H9 (cell line): Measurements from ENCODE around the gene CDC42SE1. TPM values are rescaled to one million over a fixed set of nuclear protein-coding genes. Genes with fewer than 3 reads are reported as not detected.

Experiments
- DNase-seq: peaks from one replicate; pipeline ENCODE4 v3.0.0-alpha.2; 2017
- H2AFZ ChIP-seq: one replicate; pipeline ENCODE4 v1.6.1; 2013; ENCODE audit warnings: mild to moderate bottlenecking, low read length, control low read depth, moderate library complexity
- H2AK5ac ChIP-seq: 2 replicates; pipeline ENCODE4 v1.6.1; 2013; ENCODE audit warnings: low read length, control low read depth, mixed read lengths; ENCODE audit not compliant: insufficient read length
- H2BK120ac ChIP-seq: one replicate; pipeline ENCODE4 v1.6.1; 2013; ENCODE audit warnings: low read depth, mild to moderate bottlenecking, low read length, control low read depth, inconsistent platforms; ENCODE audit not compliant: poor library complexity, severe bottlenecking
- H2BK12ac ChIP-seq: 2 replicates; pipeline ENCODE4 v1.6.1; 2013; ENCODE audit warnings: low read length, control low read depth, mixed read lengths, low read depth; ENCODE audit not compliant: insufficient read length
- H2BK15ac ChIP-seq: 2 replicates; pipeline ENCODE4 v1.6.1; 2013; ENCODE audit warnings: low read depth, low read length, control low read depth
- H2BK20ac ChIP-seq: one replicate; pipeline ENCODE4 v1.6.1; 2013; ENCODE audit warnings: low read depth, mild to moderate bottlenecking, low read length, control low read depth, inconsistent platforms; ENCODE audit not compliant: poor library complexity, severe bottlenecking
- H2BK5ac ChIP-seq: 2 replicates; pipeline ENCODE4 v1.6.1; 2013; ENCODE audit warnings: low read length, control low read depth, mixed read lengths; ENCODE audit not compliant: insufficient read length
- H3K14ac ChIP-seq: 2 replicates; pipeline ENCODE4 v1.6.1; 2013; ENCODE audit warnings: low read length, control low read depth; ENCODE audit not compliant: insufficient read depth
- H3K18ac ChIP-seq: 2 replicates; pipeline ENCODE4 v1.6.1; 2013; ENCODE audit warnings: low read depth, mild to moderate bottlenecking, mixed read lengths, low read length, control low read depth; ENCODE audit not compliant: insufficient read length
- H3K23ac ChIP-seq: 2 replicates; pipeline ENCODE4 v1.6.1; 2013; ENCODE audit warnings: low read length, control low read depth, mixed read lengths, low read depth; ENCODE audit not compliant: insufficient read length
- H3K23me2 ChIP-seq: 2 replicates; pipeline ENCODE4 v1.6.1; 2013; ENCODE audit warnings: low read depth, mild to moderate bottlenecking, mixed read lengths, low read length, control low read depth; ENCODE audit not compliant: insufficient read length, poor library complexity, severe bottlenecking
- H3K27ac ChIP-seq: 2 replicates; pipeline ENCODE4 v1.5.1; 2013; ENCODE audit warnings: low read length, control low read depth, mixed read lengths, low read depth; ENCODE audit not compliant: insufficient read length
- H3K27me3 ChIP-seq: 2 replicates; pipeline ENCODE4 v1.6.1; 2013; ENCODE audit warnings: low read length, control low read depth, inconsistent platforms; ENCODE audit not compliant: insufficient read depth
- H3K4ac ChIP-seq: 2 replicates; pipeline ENCODE4 v1.6.1; 2013; ENCODE audit warnings: low read depth, mild to moderate bottlenecking, control low read depth, inconsistent platforms, low read length, moderate library complexity
- H3K4me1 ChIP-seq: 2 replicates; pipeline ENCODE4 v1.6.1; 2013; ENCODE audit warnings: low read length, control low read depth, inconsistent platforms; ENCODE audit not compliant: insufficient read depth
- H3K4me2 ChIP-seq: 2 replicates; pipeline ENCODE4 v1.6.1; 2013; ENCODE audit warnings: low read length, control low read depth, mixed read lengths; ENCODE audit not compliant: insufficient read length, insufficient read depth
- H3K56ac ChIP-seq: 2 replicates; pipeline ENCODE4 v1.6.1; 2013; ENCODE audit warnings: low read depth, mild to moderate bottlenecking, mixed read lengths, low read length, control low read depth; ENCODE audit not compliant: insufficient read length
- H3K79me1 ChIP-seq: 2 replicates; pipeline ENCODE4 v1.6.1; 2013; ENCODE audit warnings: low read depth, mild to moderate bottlenecking, moderate library complexity, low read length, control low read depth, inconsistent platforms; ENCODE audit not compliant: insufficient read depth, poor library complexity, severe bottlenecking
- H3K79me2 ChIP-seq: 2 replicates; pipeline ENCODE4 v1.6.1; 2013; ENCODE audit warnings: low read length, control low read depth, inconsistent platforms; ENCODE audit not compliant: insufficient read depth
- H3K9ac ChIP-seq: 2 replicates; pipeline ENCODE4 v1.6.1; 2013; ENCODE audit warnings: low read length, control low read depth, mixed read lengths; ENCODE audit not compliant: insufficient read length; ENCODE audit errors: extremely low read depth
- H3K9me3 ChIP-seq: one replicate; pipeline ENCODE4 v1.6.1; 2013; ENCODE audit warnings: low read depth, low read length, inconsistent platforms; ENCODE audit not compliant: control insufficient read depth
- H3T11ph ChIP-seq: one replicate; pipeline ENCODE4 v1.6.1; 2013; ENCODE audit warnings: mild to moderate bottlenecking, low read length, control low read depth, inconsistent platforms
- H4K20me1 ChIP-seq: one replicate; pipeline ENCODE4 v1.6.1; 2013; ENCODE audit not compliant: control insufficient read depth, insufficient read length, insufficient read depth
- H4K5ac ChIP-seq: 2 replicates; pipeline ENCODE4 v1.6.1; 2013; ENCODE audit warnings: low read depth, mild to moderate bottlenecking, mixed read lengths, low read length, control low read depth; ENCODE audit not compliant: insufficient read length
- H4K8ac ChIP-seq: replicated peaks from 2 replicates; pipeline ENCODE4 v1.6.1; 2013; ENCODE audit warnings: low read length, control low read depth, mixed read lengths, low read depth; ENCODE audit not compliant: insufficient read length
- H4K91ac ChIP-seq: 2 replicates; pipeline ENCODE4 v1.6.1; 2013; ENCODE audit warnings: low read depth, mild to moderate bottlenecking, moderate library complexity, mixed read lengths, low read length, control low read depth; ENCODE audit not compliant: insufficient read length
- H3K27ac Mint-ChIP-seq, 3 experiments: 2 replicates in 2 of 3; 3 replicates in 1 of 3; pipeline ENCODE4 v1.8.0; 2020 to 2021; ENCODE audit warnings: mixed read lengths in 3 of 3, mild to moderate bottlenecking in 1 of 3, moderate library complexity in 1 of 3
- H3K27me3 Mint-ChIP-seq: 2 replicates; pipeline ENCODE4 v1.8.0; 2021; ENCODE audit warnings: low read depth, mild to moderate bottlenecking, moderate library complexity, mixed read lengths
- H3K36me3 Mint-ChIP-seq, 3 experiments: 2 replicates in 2 of 3; 3 replicates in 1 of 3; pipeline ENCODE4 v1.8.0; 2020 to 2021; ENCODE audit warnings: low read depth in 3 of 3, mixed read lengths in 3 of 3; ENCODE audit not compliant: insufficient read depth in 1 of 3
- H3K4me1 Mint-ChIP-seq, 2 experiments: 2 replicates each; pipeline ENCODE4 v1.8.0; 2020; ENCODE audit warnings: mixed read lengths in 2 of 2
- H3K4me3 Mint-ChIP-seq, 2 experiments: 2 replicates in 1 of 2; 3 replicates in 1 of 2; pipeline ENCODE4 v1.8.0; 2020 to 2021; ENCODE audit warnings: mild to moderate bottlenecking in 2 of 2, mixed read lengths in 2 of 2, moderate library complexity in 1 of 2
- H3K9me3 Mint-ChIP-seq, 2 experiments: 2 replicates in 1 of 2; 3 replicates in 1 of 2; pipeline ENCODE4 v1.8.0; 2020; ENCODE audit warnings: mild to moderate bottlenecking in 2 of 2, mixed read lengths in 2 of 2, moderate library complexity in 1 of 2
- WGBS: extraction: QIAGEN DNeasy Blood & Tissue Kit; methylation state at CpG from one replicate; pipeline ENCODE4 v1.1.7; 2013; ENCODE audit warnings: missing lambda C conversion rate, low lambda C conversion rate, mixed read lengths; ENCODE audit not compliant: insufficient read length; ENCODE audit errors: extremely low coverage; 5-methylcytosine and 5-hydroxymethylcytosine counted together
- total RNA-seq: library from RNA; stranded (reverse); gene quantifications from 2 replicates; pipeline ENCODE4 v1.2.1, GENCODE V29; 2021
- TF ChIP-seq, protein P1 (sequence below): fragments of 200-600 bp; sonication (generic); conservative IDR thresholded peaks from 3 replicates; pipeline ENCODE4 v1.8.0; 2021; ENCODE audit warnings: antibody characterized with exemption, mild to moderate bottlenecking

CDC42SE1 gene
- total RNA-seq, 1 experiment from 2014 or later = 87.3 TPM

DNA sequence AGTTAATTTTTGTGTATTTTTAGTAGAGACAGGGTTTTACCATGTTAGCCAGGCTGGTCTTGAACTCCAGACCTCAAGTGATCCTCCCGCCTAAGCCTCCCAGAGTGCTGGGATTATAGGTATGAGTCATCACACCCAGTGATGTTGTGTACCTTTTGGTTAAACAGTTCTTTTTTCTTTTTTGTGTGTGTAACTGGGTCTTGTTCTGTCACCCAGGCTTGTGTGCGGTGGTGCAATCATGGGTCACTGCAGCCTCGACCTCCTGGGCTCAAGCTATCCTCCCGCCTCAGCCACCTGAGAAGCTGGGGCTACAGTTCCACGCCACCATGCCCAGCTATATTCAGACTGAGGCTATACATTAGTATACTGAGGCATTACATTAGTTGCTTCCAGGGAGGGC, 48.9 kb upstream of the CDC42SE1 start:
- Histone ChIP-seq H3K79me2 (no peaks in the 10 kb centered on the region), H3K27me3 (no peaks in the 10 kb centered on the region), H4K91ac (no peak overlapping the region), H2BK12ac (no peak overlapping the region), H2AFZ (no peak overlapping the region), H4K5ac (no peak overlapping the region), H3T11ph (no peak overlapping the region), H3K79me1 (no peaks in the 10 kb centered on the region), H2BK15ac (no peak overlapping the region), H2BK120ac (no peak overlapping the region), H3K56ac (no peak overlapping the region), H2BK5ac (no peak overlapping the region), H4K20me1 (no peaks in the 10 kb centered on the region), H4K8ac (no peak overlapping the region), H3K4me1 (no peaks in the 10 kb centered on the region), H3K27ac (no peak overlapping the region), H2BK20ac (no peak overlapping the region), H3K9ac (no peak overlapping the region), H2AK5ac (no peak overlapping the region), H3K18ac (no peak overlapping the region), H3K14ac (no peak overlapping the region), H3K4ac (no peak overlapping the region), H3K9me3 (no peaks in the 10 kb centered on the region), H3K23ac (no peak overlapping the region), H3K4me2 (no peak overlapping the region), H3K23me2 (no peaks in the 10 kb centered on the region)
- H3K4me3 Mint-ChIP-seq = no peak overlapping the region
- WGBS = no CpG with 5 or more reads among the region's 5 CpGs
- no peaks in the 10 kb centered on the region for H3K4me1 Mint-ChIP-seq
- no peaks in the 10 kb centered on the region for H3K27me3 Mint-ChIP-seq
- DNase-seq = no peak
- no peaks in the 10 kb centered on the region; a peak in 1 of 7 replicates for H3K36me3 Mint-ChIP-seq
- no peaks in the 10 kb centered on the region for H3K9me3 Mint-ChIP-seq
- TF ChIP-seq, protein P1, sequence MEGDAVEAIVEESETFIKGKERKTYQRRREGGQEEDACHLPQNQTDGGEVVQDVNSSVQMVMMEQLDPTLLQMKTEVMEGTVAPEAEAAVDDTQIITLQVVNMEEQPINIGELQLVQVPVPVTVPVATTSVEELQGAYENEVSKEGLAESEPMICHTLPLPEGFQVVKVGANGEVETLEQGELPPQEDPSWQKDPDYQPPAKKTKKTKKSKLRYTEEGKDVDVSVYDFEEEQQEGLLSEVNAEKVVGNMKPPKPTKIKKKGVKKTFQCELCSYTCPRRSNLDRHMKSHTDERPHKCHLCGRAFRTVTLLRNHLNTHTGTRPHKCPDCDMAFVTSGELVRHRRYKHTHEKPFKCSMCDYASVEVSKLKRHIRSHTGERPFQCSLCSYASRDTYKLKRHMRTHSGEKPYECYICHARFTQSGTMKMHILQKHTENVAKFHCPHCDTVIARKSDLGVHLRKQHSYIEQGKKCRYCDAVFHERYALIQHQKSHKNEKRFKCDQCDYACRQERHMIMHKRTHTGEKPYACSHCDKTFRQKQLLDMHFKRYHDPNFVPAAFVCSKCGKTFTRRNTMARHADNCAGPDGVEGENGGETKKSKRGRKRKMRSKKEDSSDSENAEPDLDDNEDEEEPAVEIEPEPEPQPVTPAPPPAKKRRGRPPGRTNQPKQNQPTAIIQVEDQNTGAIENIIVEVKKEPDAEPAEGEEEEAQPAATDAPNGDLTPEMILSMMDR = no peak
- H3K27ac Mint-ChIP-seq = no peak overlapping the region
